NCI-H510A (cell line): Measurements from ENCODE around the gene WSCD1.

ENCODE experiments used
- DNase-seq: peaks from one replicate; lab custom pipeline; 2025; lab: John Stamatoyannopoulos, UW

WSCD1 gene

GRCh38 chr17:6059406-6059805, 10.8 kb upstream of the WSCD1 start:
- DNase-seq: no peak

DNA sequence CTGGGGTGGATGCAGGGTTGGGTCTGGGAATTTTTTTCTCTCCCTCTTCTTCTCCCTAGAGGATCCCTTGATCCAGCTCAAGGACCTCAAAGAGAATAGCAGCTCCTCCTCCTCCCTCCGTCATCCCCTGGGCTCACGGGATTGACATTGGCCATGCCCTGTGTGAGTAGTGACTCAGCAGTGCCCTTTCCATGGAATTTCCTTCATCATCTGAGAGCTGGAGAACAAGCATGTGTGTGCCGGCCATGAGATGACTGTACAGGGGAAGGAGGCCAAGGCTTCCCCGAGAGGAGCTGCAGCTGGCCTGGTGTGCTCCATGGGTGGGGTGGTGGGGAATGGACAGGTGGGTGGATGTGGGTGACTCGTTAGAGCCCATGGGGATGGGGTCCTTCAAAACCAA, 8.9 kb upstream of the WSCD1 start:
- no peak for DNase-seq

DNA sequence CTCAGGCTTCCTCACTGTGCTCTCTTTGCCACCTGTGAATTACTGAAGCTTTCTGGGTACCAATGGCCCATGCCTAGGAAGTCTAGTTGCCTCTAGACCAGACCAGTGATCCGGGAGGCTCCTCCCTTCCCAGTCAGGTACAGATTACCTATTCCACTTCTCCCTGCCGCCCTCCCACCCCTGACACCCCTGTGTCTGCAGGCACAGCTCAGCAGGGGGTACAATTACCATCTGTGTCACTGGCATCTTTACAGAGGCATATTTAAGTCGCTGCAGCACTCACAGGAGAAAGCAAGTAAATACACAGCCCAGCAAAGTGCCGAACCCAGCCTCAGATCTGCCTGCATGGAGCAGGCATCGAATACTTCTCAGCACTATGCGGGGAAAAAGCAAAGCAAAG, 5.3 kb upstream of the WSCD1 start:
- no peak for DNase-seq

GRCh38 chr17:6065351-6065750, 4.8 kb upstream of the WSCD1 start:
- DNase-seq: no peak

DNA sequence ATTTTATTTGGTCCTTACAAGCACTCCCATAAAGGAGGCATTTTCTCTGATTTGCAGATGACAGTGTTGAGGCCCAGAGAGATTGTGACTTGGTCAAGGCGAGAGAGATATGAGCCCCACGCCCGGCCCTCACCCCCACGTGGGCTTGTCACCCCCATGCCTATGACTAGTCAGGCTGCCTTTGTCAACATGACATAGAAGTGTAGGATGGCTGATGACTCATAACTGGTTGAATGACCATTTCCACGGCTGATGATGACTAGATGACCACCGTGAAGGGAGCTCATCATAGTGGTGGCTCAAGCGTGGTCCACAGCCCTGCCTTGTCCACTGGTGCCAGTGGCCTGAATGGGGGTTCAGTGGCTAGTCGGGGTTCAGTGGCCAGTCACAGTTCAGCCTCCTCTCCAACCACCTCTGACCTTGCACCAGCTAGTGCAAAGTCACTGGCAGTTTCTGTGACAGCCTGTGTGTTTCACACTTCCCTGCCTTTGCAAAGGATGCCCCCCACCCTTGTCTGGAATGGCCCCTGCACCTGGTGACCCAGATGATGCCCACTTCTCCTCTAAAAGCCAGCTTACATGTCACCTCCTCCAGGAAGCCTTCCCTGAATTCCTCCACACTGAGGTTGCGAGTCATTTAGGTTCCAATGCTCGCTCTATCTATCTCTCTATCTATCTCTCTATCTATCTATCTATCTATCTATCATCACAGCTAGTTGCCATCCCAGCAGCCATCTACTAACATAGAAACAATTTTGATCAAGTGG, 3.8 kb upstream of the WSCD1 start:
- no peak for DNase-seq

GRCh38 chr17:6067060-6067459, 3.1 kb upstream of the WSCD1 start:
- no peak for DNase-seq

GRCh38 chr17:6070430-6070912, 292 bp downstream of the WSCD1 start:
- DNase-seq: no peak

- no peak for DNase-seq
These were observed 833 bp downstream of the WSCD1 start for GRCh38 chr17:6070913-6071511.

GRCh38 chr17:6071528-6072065, 1.4 kb downstream of the WSCD1 start:
- DNase-seq: no peak

DNA sequence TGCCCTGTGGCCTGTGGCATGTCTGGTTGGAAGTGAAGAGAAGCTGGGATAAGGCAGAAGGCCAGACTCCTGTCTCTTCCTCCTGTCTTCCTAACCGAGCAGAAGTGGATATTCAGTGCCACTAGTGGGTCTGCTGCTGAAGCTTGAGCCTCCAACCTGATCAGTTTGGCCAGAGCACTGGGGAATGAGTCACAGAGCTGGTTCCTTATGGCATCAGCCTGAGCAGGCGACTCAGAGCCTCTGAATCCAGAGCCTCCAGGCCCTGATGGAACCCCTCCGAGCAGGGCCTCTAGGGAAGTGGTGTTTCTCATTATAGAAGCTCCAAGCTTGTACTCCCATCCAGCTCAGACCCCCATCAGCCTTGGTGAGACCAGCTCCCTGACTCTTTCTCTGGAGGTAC, 2.0 kb downstream of the WSCD1 start:
- no peak for DNase-seq

GRCh38 chr17:6072611-6073010, 2.4 kb downstream of the WSCD1 start:
- no peak for DNase-seq

DNA sequence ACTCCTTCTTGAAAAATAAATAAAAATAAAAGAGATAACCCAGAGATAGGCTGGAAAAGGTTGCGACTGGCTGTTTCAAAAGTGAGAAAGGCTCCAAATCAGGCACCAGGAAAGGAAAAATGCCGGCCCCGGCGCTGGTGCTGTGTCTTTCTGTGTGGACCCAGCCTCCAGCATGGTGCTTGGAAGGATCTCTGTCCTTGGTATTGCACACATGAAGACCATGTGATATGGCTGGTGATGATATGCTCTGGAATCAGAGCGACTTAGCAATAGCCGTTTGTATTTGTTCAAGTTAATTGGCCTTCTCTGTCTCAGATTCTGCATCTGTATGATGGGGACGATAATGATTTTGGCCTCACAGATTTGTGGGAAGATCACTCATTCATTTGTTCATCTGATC, 3.4 kb downstream of the WSCD1 start:
- DNase-seq: no peak

- no peak for DNase-seq
These were observed 4.9 kb downstream of the WSCD1 start for GRCh38 chr17:6075050-6075449.

- DNase-seq: no peak
These were observed 5.7 kb downstream of the WSCD1 start for GRCh38 chr17:6075845-6076244.

- DNase-seq: no peak
These were observed 7.6 kb downstream of the WSCD1 start for GRCh38 chr17:6077752-6078151.

GRCh38 chr17:6078458-6078871, 8.3 kb downstream of the WSCD1 start:
- DNase-seq: no peak

GRCh38 chr17:6079155-6079888, 9.1 kb downstream of the WSCD1 start:
- DNase-seq: no peak

DNA sequence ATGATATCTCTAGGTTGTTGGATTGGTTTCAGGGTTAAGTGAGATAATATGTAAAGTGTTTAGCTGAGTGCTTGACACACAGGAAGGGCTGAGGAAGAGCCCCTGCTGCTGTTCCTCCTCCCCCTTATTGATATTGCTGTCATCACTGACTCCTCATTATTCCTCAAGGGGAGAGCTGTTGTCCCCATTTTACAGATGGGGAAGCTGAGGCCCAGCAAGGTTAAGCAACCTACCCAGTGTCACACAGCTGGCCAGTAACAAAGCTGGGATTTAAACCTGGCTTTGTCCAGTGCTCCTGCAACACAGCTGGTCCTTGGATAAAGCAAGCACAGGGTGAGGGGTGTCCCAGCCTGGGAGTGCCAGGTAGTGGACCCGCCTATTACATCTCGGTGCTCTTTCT, 9.8 kb downstream of the WSCD1 start:
- DNase-seq: no peak

- no peak for DNase-seq
These were observed 10.7 kb downstream of the WSCD1 start for GRCh38 chr17:6080711-6081430.

DNA sequence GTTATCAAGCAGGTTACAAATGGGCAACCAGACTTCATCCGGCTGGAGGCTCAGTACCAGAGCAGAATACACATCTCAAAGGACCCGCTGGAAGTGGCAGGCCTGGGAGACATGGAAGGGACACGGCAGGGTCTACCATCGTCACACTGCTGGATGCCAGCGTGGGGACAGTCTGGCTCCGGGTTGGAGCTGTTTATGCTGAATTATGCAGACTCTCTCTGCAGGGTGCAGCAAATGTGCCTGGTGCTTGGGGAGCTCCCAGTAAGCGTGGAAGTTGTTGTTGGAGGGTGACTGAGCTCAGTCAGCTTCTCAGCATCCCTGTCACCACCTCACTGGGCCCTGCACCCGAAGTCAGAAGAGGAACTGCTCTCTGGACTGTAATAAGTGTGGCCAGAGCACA, 12.2 kb downstream of the WSCD1 start:
- no peak for DNase-seq

GRCh38 chr17:6084311-6085161, 14.4 kb downstream of the WSCD1 start:
- DNase-seq: no peak
